Duodenal mucosa (tissue), 2 donors: Measurements from ENCODE around the gene TSGA10IP.

ENCODE experiments used
- H3K27ac ChIP-seq: one replicate; pipeline ENCODE4 v1.7.0; 2013; ENCODE audit warnings: low read depth, low read length
- H3K27me3 ChIP-seq, 2 donors: one replicate each; pipeline ENCODE4 v1.7.0; 2013; ENCODE audit warnings: low read length in 2 of 2, control low read depth in 1 of 2; ENCODE audit not compliant: insufficient read depth in 2 of 2, control insufficient read depth in 1 of 2
- H3K36me3 ChIP-seq, 2 donors: one replicate each; pipeline ENCODE4 v1.7.0; 2013; ENCODE audit warnings: low read length in 2 of 2, control low read depth in 1 of 2; ENCODE audit not compliant: insufficient read depth in 2 of 2, control insufficient read depth in 1 of 2
- H3K4me1 ChIP-seq, 2 donors: one replicate each; pipeline ENCODE4 v1.7.0; 2013; ENCODE audit warnings: low read length in 2 of 2, control low read depth in 1 of 2; ENCODE audit not compliant: insufficient read depth in 2 of 2, control insufficient read depth in 1 of 2
- H3K4me3 ChIP-seq, 2 donors: one replicate each; pipeline ENCODE4 v1.7.0; 2013; ENCODE audit warnings: low read length in 2 of 2, low read depth in 1 of 2
- H3K9ac ChIP-seq, 2 donors: one replicate each; pipeline ENCODE4 v1.7.0; 2013; ENCODE audit warnings: low read length in 2 of 2, low read depth in 1 of 2
- H3K9me3 ChIP-seq, 2 donors: one replicate each; pipeline ENCODE4 v1.7.0; 2013; ENCODE audit warnings: low read length in 2 of 2, control low read depth in 1 of 2; ENCODE audit not compliant: control insufficient read depth in 1 of 2

TSGA10IP gene

DNA sequence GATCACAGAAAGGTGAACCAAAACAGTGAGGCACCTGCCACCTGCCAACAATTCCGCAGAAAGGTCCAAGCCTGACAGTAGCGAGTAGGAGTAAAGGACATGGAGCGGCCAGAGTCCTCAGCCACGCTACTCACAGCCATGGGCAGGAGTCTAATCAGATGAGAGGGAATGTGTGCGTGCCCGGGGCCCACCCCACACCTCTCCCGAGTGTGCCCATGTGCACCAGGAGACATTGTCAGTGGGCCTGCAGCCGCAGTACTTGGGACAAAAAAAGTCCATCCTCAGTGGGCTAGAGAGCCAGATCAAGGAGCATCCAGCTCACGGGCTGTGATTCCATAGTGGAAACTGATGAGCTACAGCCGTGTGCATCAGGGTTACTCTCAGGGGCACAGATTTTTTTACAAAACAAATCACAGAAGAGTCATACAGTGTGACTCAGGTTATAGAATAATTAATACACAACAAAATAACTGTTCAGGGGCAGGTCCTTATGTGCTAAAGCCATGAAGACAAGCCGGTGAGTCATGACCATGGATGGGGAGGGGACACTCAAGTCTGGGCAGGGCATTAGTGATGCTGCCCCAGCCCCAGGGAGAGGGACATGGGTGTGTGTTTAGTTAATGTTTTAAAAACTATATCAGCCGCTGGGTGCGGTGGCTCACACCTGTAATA lies 28.3 kb downstream of the TSGA10IP start:
- Histone ChIP-seq H3K36me3 (peaks cover 38 to 63% of the 10 kb centered on the region in 2 donors), H3K4me3 (no peak overlapping the region), H3K27me3 (no peaks in the 10 kb centered on the region), H3K27ac (no peak overlapping the region), H3K9ac (no peak overlapping the region), H3K9me3 (no peaks in the 10 kb centered on the region), H3K4me1 (no peaks in the 10 kb centered on the region)

DNA sequence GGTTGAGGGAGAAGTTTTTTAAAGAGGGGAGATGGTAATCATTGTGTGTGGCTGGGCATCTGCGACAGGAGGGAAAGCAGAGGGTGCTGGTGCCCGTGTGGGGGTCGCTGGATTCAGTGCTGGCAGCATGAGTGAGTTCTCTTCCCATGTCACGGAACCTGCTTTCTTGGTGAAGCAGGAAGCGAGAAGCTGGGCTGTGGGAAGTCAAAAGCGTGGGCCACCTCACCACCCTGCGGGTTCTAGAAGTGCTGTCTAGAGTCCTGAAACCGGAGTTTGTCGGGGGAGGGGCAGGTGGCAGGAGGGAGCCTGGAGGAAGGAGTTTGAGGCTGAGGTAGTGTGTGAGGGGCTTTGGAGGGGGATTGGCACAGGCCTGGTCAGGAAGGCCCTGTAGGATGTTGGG lies 30.5 kb downstream of the TSGA10IP start:
- H3K27ac ChIP-seq: no peak overlapping the region
- H3K4me1 ChIP-seq: no peaks in the 10 kb centered on the region
- H3K4me3 ChIP-seq: no peak overlapping the region
- H3K27me3 ChIP-seq: no peaks in the 10 kb centered on the region
- H3K9ac ChIP-seq: no peak overlapping the region
- H3K9me3 ChIP-seq: no peaks in the 10 kb centered on the region
- peaks cover 28 to 56% of the 10 kb centered on the region in 2 donors for H3K36me3 ChIP-seq

DNA sequence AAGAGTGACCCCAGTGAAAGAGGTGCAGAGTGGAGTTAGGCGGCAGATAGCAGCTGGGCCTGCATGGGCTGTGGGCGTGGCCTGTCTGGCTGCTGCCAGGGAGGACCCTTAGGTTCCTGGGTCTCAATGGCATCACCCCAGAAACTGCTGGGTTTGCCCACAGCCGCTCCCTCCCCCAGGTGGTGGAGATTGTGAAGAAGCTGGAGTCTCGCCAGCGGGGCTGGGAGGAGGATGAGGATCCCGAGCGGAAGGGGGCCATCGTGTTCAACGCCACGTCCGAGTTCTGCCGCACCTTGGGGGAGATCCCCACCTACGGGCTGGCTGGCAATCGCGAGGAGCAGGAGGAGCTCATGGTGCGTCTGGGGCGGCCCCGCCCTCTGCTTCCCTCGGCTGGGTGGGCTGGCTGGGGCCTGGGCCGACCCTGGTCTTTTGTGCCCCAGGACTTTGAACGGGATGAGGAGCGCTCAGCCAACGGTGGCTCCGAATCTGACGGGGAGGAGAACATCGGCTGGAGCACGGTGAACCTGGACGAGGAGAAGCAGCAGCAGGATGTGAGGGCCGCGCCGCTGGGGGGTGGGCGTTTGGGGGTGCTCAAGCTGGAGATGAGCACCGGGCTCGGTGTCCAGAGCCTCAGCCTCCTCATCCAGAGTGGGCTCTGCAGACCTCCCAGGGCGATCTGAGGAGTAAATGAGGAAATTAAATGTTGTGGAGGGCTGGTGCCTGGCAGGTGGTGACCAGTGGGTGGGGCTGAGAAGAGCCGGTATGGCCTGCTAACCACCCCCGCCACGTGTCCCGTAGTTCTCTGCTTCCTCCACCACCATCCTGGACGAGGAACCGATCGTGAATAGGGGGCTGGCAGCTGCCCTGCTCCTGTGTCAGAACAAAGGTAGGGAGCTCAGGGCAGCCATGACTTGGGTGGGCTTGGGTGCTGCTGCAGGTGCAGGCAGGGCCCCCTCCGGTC lies 31.2 kb downstream of the TSGA10IP start:
- H3K4me1 ChIP-seq: no peaks in the 10 kb centered on the region
- H3K27me3 ChIP-seq: no peaks in the 10 kb centered on the region
- H3K36me3 ChIP-seq: peaks cover 28 to 56% of the 10 kb centered on the region in 2 donors
- H3K4me3 ChIP-seq: no peak overlapping the region
- H3K9ac ChIP-seq: no peak overlapping the region
- H3K27ac ChIP-seq: no peak overlapping the region
- H3K9me3 ChIP-seq: no peaks in the 10 kb centered on the region

DNA sequence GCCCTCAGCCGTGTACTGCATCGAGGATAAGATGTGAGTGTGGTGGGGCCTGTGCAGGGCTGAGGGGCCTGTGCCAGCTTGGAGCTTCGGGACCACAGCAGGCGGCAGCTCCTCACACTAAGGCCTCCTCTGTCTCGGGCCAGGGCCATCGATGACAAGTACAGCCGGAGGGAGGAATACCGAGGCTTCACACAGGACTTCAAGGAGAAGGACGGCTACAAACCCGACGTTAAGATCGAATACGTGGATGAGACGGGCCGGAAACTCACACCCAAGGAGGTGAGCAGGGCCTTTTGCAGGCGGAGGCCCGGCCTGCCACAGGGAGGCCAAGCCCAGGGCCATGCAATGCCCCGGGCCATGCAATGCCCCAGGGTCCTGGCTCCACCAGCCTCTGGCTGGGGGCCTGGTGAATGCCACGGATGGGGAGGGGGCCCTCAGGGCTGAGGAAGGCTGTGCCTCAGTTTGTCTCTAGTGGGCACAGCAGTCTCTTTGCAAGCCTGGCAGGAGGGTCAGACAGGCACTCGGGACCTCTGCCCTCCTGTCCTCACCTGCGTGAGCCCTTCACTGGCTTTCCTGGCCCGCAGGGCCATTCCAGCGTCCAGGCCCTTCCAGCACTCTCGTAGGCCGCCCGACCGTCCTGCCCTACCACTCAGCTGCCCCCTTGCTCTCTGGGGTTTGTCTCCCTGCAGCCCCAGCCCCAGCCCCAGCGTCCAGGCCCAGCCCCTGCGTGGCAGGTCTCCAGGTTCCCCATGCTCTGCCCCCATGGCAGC lies 32.5 kb downstream of the TSGA10IP start:
- Histone ChIP-seq H3K36me3 (peaks cover 28 to 51% of the 10 kb centered on the region in 2 donors), H3K9me3 (no peaks in the 10 kb centered on the region), H3K9ac (no peak overlapping the region), H3K4me1 (no peaks in the 10 kb centered on the region), H3K27me3 (no peaks in the 10 kb centered on the region), H3K27ac (no peak overlapping the region), H3K4me3 (no peak overlapping the region)

DNA sequence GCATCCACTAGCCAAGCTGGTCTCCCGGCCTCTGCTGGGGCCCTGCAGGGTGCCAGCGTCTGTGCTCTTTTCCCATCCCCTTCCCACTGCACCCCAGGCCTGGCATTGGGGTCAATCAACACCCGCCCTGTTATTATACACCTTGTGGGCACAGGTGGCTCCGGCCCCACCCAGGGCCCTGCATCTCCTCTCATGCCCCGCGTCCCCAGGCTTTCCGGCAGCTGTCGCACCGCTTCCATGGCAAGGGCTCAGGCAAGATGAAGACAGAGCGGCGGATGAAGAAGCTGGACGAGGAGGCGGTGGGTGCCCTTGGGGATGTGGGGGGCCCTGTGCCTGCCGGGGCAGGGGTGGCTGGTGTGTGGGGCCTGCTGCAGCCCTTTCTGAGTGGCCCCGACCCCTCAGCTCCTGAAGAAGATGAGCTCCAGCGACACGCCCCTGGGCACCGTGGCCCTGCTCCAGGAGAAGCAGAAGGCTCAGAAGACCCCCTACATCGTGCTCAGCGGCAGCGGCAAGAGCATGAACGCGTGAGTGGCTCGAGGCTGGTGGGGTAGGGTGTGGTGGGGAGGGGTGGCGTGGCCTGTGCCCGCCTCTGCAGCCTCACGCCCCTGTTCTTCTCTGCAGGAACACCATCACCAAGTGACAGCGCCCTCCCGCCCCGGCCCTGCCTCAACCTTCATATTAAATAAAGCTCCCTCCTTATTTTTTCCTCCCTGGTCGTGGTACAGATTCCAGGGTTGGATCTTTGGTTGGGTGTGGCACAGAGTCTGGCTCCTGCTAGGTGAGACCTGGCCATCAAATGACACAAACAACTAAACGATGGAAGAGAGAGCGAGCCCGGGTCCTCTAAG lies 33.3 kb downstream of the TSGA10IP start:
- H3K27me3 ChIP-seq: no peaks in the 10 kb centered on the region
- no peak overlapping the region for H3K4me3 ChIP-seq
- H3K9ac ChIP-seq: no peak overlapping the region
- no peak overlapping the region for H3K27ac ChIP-seq
- peaks cover 22 to 44% of the 10 kb centered on the region in 2 donors for H3K36me3 ChIP-seq
- H3K4me1 ChIP-seq: no peaks in the 10 kb centered on the region
- H3K9me3 ChIP-seq: no peaks in the 10 kb centered on the region

DNA sequence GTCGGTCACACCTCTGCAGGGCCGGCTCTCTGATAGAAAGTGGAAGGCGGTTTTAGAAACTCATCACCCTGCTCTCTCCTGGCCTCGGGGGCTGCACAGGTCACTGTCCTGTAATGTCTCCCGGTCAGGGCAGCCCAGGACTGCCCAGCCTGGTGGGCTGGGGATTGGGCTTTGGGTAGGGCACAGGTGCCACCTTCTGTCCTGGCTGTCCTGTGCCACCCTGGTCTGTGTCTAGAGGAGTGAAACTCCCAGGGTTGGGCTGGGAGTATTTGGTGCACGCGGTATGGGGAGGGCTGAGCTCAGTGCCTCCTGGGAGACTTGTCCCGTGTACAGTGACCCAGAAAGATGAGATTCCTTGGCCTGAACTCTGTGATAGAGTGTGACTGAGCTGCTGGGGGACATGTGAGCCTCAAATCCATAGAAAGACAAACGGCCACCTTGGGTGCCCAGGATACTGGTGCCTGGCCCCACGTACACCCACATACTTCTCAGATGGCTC lies 34.0 kb downstream of the TSGA10IP start:
- H3K27me3 ChIP-seq: no peaks in the 10 kb centered on the region
- no peaks in the 10 kb centered on the region for H3K9me3 ChIP-seq
- no peaks in the 10 kb centered on the region for H3K4me1 ChIP-seq
- H3K36me3 ChIP-seq: peaks cover 20 to 43% of the 10 kb centered on the region in 2 donors
- no peak overlapping the region for H3K9ac ChIP-seq
- H3K27ac ChIP-seq: no peak overlapping the region
- no peak overlapping the region for H3K4me3 ChIP-seq

DNA sequence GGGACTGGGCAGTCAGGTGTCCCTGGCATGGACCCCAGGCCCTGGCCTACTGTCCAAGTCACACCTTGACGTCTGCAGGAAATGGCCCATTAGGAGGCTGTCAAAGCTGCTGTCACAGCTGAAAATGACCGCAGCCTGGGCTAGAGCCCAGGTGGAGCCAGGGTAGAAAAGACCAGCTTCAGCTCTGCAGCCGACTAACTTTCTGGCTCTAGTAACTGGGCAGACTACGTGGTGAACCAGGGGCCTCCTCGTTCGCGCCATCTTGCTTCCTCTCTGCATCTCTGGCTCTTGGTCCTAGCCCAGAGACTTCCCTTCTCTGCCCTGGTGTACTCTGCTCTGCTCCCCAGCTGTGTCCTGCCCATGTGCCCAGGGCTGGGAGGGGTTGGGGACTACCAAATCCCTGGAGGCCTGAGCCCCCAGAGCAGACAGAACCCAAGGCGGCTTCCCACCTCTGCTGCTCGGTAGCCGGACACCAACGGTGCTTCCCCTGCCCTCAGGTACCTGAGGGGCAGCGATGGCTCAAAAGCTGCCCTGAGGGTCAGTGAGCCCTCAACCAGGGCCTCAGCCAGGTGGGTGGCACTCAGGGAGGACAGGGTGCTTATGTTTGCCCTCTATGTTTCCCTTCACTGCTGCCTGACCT lies 35.9 kb downstream of the TSGA10IP start:
- Histone ChIP-seq H3K9me3 (no peaks in the 10 kb centered on the region), H3K4me3 (no peak overlapping the region), H3K27me3 (no peaks in the 10 kb centered on the region), H3K9ac (no peak overlapping the region), H3K36me3 (peaks cover 14 to 37% of the 10 kb centered on the region in 2 donors), H3K27ac (no peak overlapping the region), H3K4me1 (no peaks in the 10 kb centered on the region)

DNA sequence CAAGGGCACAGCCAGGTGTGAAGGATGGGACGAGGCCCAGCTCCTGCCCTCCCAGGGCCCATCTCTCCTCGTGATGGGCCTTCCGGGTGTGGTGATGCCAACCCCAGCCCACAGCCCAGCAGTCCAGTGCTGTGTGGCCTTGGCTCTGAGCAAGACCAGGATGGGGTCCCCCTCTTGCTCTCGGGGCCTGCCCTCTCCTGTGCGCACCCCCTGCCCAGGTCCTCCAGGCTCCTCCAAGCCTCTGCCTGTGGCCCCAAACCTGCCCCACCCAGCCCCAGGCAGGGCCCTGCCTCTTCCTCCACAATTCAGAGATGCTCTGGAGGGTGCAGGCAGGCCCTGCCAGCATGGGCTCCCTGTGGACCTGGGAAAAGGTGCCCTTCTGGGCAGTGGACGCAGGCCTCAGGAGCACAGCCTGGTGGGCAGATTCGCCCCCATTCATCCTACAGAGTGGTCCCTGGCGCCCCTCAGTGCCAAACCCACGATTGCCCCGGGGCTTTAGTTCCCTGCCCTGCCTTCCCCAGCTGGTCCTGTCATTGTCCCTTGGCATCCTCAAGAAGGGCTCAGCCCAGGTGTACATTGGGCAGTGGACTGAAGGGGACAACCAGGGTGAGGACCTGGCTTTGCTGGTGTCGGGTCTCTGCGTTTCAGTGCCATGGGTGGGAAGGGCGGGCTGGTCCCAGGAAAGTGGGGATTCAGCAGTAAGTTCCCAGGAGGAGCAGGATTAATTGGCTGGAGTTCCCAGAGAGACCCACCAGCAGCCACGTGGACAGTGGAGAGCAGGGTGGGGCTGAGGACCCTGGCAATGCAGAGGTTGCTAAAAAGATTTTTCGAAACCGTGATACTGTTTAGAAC lies 36.9 kb downstream of the TSGA10IP start:
- no peak overlapping the region for H3K9ac ChIP-seq
- H3K9me3 ChIP-seq: no peaks in the 10 kb centered on the region
- no peak overlapping the region for H3K27ac ChIP-seq
- no peaks in the 10 kb centered on the region for H3K4me1 ChIP-seq
- no peak overlapping the region for H3K4me3 ChIP-seq
- peaks cover 6 to 27% of the 10 kb centered on the region in 2 donors for H3K36me3 ChIP-seq
- no peaks in the 10 kb centered on the region for H3K27me3 ChIP-seq
